Stimulated activated CD8-positive, alpha-beta memory T cell treated with anti-CD3 and anti-CD28 coated beads, Interleukin-7, amount 100 ng/mL, for 4 hours (primary cell): ENCODE measurements around the gene CDH23.

Experiments
- DNase-seq, 2 donors: peaks; one replicate each; pipeline ENCODE4 v3.0.0-alpha.2; 2020; ENCODE audit warnings: low read depth in 2 of 2

Gene CDH23

DNA sequence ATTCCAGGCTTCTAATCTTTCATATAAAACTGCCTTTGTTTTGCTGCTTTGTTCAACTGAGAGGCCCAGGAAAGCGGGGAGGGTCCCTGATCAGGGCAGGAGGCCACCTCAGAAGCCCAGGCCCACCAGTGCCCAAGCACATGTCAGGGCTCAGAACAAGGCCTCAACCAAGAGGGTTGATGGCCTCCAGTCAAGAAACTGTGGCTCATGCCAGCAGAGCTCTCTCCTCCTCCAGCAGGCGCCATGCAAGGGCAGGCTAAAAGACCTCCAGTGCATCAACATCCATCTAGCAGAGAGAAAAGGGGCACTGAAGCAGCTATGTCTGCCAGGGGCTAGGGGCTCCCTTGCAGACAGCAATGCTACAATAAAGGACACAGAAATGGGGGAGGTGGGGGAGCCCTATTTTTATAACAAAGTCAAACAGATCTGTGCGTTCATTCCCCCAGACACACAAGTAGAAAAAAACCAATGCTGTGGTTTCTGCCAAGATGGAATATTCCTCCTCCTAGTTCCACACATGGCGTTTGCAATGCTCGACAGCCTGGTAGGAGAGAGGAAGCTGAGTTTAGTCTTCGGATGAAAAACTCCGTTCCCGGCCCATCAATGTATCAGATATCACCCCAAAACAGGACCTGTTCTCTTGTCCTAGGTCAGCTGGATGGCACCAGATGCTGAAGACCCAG lies 420.4 kb downstream of the CDH23 start:
- no peak for DNase-seq

DNA sequence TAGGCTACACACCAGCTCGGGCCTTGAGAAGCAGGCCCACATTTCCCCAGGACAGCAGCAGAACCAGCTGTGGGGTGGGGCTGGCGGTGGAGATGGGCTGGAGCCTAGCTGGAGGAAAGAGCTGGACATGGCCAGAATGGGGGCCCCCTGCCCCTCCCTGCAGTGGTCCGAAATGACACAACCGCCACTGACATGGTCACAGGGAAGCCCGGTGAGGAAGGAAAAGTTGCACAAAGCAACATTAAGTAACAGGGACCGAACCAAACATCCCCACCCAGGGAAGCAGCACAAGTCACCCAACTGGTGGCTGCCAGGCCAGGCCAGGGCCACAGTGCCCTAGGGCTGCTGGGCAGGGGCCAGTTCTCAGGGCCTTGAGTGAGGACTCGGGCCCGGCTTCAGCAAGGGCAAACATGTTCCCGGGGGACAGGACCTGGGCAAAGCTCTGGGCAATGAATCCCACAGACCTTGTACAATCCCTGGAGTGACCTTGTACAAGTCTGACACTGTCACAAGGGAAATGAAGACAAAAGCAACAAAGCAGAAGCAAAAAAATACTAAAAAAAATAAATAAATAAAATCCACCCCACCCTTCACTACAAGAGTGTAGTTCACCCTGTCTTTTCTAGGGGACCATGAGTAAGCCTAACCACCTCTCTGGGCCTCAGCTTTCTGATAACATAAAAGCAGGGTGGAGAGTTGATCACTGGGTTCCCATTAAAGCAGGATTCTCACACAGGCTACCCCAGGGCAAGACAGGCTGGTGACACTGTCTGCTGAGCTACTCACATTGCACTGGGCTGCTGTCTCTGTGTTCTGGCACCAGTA lies 421.3 kb downstream of the CDH23 start:
- DNase-seq, result no peak

DNA sequence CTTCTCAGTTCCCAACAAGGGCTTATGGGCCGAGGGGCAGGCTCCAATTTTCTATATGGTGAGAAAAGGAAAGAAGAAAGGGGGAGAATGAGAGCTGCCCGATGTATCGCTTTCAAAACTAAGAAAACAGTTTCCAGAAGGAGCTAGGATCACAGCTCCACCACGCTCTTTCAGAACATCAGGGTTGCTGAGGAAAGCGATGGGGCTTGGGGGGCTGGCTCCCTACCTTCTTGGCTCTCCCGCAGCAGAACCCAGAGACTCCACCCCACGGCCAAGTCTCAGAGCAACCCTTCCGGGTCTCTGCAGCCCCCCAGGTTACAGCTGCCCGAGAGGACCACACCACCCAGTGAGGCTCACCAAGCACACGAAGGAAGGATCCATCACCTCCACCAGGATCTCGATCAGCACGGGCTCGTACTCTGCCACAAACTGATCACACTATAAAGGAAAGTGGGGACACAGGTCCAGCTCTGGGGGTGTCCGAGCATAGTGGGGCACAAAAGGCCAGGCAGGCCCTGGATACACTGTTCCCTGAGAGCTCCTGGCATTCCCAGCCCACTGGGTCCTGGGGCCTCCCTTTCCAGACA lies 422.0 kb downstream of the CDH23 start:
- DNase-seq, result no peak

GRCh38 chr10:71819441-71819861 lies 422.7 kb downstream of the CDH23 start:
- DNase-seq, result no peak

DNA sequence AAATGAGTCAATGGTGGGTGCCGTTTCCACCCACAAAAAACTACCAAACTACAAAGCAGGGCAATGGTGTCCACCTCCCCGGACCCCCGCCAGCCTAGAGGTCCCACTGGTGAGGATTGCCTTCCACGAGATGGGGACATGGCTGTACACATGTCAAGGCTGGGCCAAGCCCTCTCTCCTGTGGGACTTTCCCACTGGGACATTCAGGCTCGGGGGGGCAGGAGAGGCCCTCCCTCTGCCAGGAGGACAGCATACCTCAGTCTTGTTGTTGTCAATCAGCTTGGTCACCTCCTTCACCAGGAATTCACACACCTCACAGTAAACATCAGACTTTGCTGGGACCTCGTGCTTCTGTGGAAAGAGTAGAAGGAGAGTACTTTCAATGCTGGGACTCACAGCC lies 423.3 kb downstream of the CDH23 start:
- no peak for DNase-seq

DNA sequence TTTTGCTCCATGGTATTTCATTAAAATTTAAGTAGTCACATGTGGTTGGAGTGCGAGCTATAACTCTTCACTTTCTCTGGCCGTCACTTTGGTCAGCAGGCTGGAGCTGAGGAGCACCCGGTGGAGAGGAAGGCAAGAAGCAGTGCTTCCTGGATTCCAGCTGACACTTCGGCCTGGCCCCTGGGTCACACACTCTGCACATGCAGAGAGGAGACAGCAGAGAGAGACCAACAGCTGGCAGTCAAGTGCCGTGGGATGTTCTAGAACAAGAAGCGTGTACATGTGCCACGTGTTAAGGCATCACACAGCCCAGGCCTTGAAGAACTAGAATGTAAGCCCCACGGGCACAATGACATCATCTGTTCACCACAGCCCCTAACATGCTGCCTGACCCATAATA lies 424.2 kb downstream of the CDH23 start:
- DNase-seq, result no peak

GRCh38 chr10:71821909-71822763 lies 425.4 kb downstream of the CDH23 start:
- no peak for DNase-seq

DNA sequence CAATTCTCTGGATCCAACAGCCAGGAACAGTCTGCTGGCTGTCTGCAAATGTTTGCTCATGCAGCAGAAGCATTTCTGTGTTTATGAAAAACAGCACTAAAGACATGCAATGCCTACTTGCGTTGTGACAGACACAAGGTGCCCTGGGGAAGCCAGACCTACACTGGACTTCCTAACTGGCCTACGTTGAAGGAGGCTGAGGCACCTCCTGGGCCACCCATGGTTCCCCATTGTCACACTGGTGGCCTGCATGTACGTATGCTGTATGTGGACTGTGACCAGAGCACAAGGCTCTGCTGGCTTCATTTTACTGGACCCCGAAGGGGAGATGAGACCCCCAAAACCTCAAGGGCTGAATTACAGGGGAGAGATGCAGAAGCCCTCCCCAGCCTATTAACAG lies 426.6 kb downstream of the CDH23 start:
- no peak for DNase-seq

DNA sequence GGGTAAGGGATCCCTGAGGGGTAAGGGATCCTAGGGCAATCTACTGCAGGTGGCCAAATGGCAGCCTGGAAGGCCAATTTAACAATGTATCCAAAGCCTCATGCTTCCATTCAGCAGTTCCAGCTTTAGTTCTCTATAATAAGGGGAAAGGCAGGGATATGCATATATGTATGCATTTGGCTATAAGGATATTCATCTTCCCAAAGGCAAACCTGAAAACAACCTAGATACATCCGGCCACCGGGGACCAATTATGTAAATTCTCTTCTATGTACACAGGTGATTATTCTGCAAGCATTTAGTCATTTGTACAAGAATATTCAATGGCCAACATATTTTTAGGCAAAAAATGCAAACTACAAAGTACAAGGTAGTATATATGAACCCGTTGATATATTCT lies 427.6 kb downstream of the CDH23 start:
- no peak for DNase-seq

DNA sequence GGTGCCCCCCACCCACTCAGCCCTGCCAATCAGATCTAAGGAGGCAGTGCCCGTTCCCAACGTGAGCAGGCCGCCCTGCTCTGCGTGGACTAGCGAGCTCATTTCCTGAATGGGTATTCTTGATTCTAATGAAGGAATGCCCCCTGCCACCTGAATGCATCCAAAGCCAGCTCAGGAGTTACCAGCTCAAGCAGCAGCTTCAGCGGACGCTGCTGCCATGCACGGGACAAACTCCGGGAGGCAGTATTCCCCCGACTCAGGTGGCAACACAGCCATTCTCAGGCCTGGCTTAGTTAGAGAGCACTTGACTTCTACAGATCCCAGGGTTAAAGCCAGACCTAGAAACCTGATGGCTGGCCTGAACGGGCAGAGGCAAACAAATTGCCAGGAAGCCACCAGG lies 428.5 kb downstream of the CDH23 start:
- no peak for DNase-seq

DNA sequence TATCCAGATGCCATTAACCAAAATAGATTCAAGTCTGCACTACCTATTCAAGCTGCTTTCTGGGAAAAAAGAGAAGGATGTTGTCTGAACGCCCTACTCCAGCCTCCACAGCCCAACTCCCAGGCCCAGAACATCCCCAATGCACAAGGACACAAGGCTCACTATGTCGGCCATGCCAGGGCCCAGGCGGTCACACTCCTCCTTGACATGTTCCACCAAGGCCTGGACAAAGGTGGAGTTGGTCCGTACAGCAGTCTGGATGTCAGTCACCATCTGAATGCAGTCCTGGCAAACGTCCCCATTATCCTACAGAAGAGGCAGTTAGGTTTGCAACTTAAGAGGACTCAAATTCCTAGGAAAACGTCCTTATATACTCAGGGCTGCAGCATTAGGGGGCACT lies 431.1 kb downstream of the CDH23 start:
- no peak for DNase-seq

DNA sequence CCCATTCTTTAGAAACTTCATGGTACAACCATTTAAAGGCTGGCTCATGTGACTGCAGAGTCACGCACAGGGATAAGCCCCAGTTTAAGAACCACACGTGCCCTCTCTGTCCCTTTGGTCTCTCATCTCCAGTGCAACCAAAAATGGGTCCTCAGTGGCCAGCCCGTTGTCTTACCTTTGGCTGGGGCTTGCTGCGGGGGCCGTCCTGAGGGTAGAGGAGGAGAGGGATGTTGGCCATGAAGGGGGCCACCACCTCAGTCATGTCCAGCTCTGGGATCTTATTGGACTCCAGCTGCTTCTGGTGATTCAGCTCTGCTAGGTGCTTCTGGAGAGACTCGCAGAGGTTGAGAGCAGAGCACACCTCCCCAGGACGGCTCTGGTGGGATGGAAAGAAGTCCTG lies 432.0 kb downstream of the CDH23 start:
- no peak for DNase-seq

- no peak for DNase-seq
These were observed 432.5 kb downstream of the CDH23 start for GRCh38 chr10:71829171-71829570.

DNA sequence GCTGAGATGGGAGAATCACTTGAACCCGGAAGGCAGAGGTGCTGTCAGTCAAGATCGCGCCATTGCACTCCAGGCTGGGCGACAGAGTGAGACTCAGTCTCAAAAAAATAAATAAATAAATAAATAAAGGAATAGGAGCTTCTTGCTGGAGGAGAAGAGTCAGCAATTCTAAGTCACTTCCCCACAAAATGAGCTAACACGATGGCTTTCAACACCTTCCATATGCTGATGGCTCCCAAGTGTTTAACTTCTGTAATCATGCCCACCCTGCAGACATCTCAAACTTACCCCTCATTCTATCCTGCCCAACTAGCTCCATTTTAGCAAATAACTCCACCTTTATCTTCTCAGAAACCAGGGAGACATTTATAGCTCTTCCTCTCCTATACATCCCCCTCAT lies 433.2 kb downstream of the CDH23 start:
- DNase-seq, result no peak

DNA sequence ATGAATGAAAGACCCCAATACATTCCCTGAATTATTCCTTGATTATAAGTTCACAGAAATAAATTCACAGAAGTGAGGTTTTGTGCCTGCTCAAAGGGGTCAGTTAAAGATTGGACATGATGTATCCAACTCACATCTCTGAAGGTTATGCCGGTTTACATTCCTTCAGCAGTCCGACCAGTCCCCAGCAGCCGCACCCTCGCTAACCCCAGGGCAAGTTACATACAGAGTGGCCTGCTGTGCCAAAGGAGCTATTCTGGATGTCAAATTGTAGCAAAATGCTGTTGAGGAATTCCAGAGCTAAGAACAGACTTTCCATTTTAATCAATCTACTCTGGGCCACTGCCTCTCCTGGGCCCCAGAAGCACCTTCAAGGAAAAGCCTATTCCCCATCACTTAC lies 434.0 kb downstream of the CDH23 start:
- no peak for DNase-seq

DNA sequence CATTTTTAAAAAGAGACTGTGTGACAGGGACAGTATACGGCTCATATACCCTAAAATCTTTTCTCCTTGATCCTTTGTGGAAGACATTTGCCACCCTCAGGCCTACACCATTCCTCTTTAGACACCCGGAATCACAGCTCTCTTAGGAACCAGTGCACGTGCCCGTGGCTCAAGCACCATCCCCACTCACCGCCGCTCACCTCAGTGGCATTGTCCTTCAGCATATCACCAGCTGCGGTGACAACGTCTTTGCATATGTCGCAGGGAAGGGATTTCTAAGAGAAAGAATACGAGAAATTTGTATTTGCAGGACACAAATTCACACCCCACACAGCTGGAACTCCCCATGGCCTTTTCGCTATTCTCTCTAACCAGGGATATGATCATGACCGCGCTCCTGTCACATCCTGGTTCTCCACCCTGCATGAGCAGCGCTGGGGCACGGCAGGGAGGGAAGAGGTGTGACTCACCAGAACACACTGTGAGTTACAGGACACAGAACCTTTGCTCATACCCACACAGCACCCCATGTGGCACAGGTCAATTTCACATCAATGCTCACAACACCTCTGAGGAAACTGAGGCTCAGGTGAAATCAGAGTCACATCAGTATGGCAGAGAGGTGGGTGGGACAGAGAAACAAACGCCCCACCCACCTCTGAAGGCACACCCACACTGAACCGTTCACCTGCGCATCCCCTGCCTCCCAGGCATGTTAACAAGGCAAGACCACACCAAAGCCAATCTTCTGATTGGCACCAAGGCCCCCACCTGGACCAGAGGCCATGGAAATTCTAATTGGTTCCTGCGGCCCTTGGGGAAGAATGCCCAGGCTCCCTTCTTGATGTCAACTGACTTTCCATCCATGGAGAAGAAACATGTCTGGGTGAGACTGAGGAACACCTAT lies 435.2 kb downstream of the CDH23 start:
- no peak for DNase-seq

DNA sequence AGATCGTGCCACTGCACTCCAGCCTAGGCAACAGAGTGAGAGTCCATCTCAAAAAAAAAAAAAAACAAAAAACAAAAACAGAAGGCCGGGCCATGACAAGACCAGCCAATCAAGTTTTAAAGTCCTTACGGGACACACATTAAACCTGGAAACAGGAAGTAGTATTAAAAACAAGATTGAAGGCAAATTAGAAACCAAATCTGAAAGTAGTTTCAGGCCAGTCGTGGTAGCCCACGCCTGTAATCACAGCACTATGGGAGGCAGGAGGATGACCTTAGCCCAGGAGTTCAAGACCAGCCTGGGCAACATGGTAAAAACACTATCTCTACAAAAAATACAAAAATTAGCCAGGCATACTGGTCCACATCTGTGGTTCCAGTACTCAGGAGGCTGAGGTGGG lies 436.2 kb downstream of the CDH23 start:
- no peak for DNase-seq

DNA sequence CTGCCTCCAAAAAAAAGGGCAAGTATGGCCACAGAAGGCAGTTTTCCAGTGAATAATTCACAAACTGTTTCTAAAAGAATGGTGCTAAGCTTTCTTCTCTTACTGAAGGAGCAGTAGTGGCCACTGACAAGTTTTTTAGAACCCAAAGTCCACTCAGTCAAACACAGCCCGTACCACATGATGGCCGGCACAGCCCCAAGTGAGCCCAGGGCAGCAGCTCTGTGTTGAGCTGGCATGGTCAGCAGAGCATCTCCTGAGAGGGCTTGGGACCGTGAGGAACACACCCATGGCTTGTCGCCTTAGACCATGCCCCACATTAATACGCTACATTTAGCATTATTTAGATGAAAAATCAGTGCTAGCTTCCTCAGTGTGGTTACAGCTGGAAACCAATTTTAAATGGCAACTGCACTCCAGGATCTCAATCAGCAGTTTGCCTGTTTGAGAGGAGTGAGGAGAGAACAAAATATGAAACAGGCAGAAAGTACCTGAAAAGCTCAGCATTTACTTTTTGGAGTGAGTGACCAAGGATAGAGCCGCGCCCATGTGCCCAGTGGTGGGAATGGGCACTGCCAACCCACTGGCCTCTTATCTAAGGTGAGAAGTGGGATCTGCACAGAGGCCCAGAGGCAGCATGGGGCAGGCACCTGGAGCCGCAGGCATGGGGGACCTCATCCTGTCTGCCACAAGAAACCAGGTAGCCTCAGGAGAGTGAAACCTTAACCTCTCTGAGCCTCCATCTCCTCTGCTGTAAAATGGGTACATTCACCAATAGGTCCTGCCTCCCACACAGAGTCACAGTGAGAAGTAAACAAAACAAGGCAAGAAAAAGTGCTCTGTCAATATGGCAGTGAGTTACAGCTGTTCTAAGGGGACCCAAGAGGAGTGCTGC lies 437.0 kb downstream of the CDH23 start:
- no peak for DNase-seq

DNA sequence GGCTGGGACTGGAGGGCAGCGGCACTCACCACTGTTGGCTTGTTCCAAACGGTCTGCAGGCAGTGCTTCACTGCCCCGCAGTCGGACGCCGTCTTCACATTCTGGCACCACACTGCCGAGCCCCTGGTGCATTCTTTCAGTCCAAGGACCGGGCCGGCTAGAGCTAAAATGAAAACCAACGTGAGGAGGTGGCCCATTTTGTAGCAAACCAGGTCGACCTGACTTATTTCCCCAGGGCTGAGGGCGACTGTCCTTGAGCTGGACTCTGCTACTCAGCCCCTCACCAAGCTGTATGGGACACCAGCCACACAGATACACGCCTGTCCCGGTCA lies 437.6 kb downstream of the CDH23 start:
- DNase-seq, result no peak
